DND-41 (cell line): ENCODE results near the gene MAPK10.

Experiments
- ATAC-seq: fragments of 200-7000 bp; cut with Tn5 transposase; 3 replicates; pipeline ENCODE4 v1.9.1; 2021; ENCODE audit warnings: low read depth; ENCODE audit not compliant: insufficient read depth
- DNase-seq: peaks from one replicate; pipeline ENCODE4 v3.0.0-alpha.2; 2020
- H2AFZ ChIP-seq: 2 replicates; pipeline ENCODE4 v1.6.0; 2012; ENCODE audit warnings: low read depth, low read length
- H3K27ac ChIP-seq: 2 replicates; pipeline ENCODE4 v1.5.1; 2012; ENCODE audit warnings: low read length, inconsistent platforms
- H3K27me3 ChIP-seq: fragments of 200-600 bp; sonication (generic); 2 replicates; pipeline ENCODE4 v1.6.0; 2012; ENCODE audit warnings: low read length, mild to moderate bottlenecking, inconsistent platforms; ENCODE audit not compliant: insufficient read depth, poor library complexity
- H3K36me3 ChIP-seq: 2 replicates; pipeline ENCODE4 v1.5.1; 2012; ENCODE audit warnings: low read length, inconsistent platforms; ENCODE audit not compliant: insufficient read depth
- H3K4me1 ChIP-seq: 2 replicates; pipeline ENCODE4 v1.5.1; 2012; ENCODE audit warnings: mild to moderate bottlenecking, low read length; ENCODE audit not compliant: insufficient read depth
- H3K4me2 ChIP-seq: 2 replicates; pipeline ENCODE4 v1.6.0; 2012; ENCODE audit warnings: mild to moderate bottlenecking, moderate library complexity, low read length, inconsistent platforms; ENCODE audit not compliant: insufficient read depth
- H3K4me3 ChIP-seq, 2 experiments: fragments of 200-600 bp in 1 of 2; shearing (Covaris generic) in 1 of 2; 2 replicates each; pipeline ENCODE4 v1.5.1; 2012 to 2016; ENCODE audit warnings: inconsistent platforms in 2 of 2, low read length in 2 of 2, mild to moderate bottlenecking in 2 of 2, low read depth in 1 of 2, moderate library complexity in 1 of 2
- H3K79me2 ChIP-seq: 2 replicates; pipeline ENCODE4 v1.6.0; 2012; ENCODE audit warnings: low read length, inconsistent platforms; ENCODE audit not compliant: insufficient read depth
- H3K9ac ChIP-seq: 2 replicates; pipeline ENCODE4 v1.6.0; 2012; ENCODE audit warnings: low read depth, mild to moderate bottlenecking, inconsistent platforms, low read length, moderate library complexity
- H3K9me3 ChIP-seq: 2 replicates; pipeline ENCODE4 v1.5.1; 2012; ENCODE audit warnings: low read length, moderate library complexity, mild to moderate bottlenecking, inconsistent platforms; ENCODE audit not compliant: insufficient read depth, severe bottlenecking
- H4K20me1 ChIP-seq: 2 replicates; pipeline ENCODE4 v1.6.0; 2012; ENCODE audit warnings: low read length; ENCODE audit not compliant: insufficient read depth
- CTCF ChIP-seq: IDR thresholded peaks from 2 replicates; pipeline ENCODE4 v1.5.1; 2012; ENCODE audit warnings: borderline replicate concordance, low read length, moderate library complexity, mild to moderate bottlenecking; ENCODE audit not compliant: poor library complexity, severe bottlenecking; ENCODE audit errors: extremely low read depth
- EZH2 ChIP-seq: IDR thresholded peaks from 3 replicates; pipeline ENCODE4 v1.6.1; 2012; ENCODE audit warnings: borderline replicate concordance, low read depth, mild to moderate bottlenecking, moderate library complexity, low read length, inconsistent platforms; ENCODE audit not compliant: severe bottlenecking

MAPK10 gene

GRCh38 chr4:86344127-86344526, 15.7 kb downstream of the MAPK10 start:
- H2AFZ ChIP-seq = no peak overlapping the region
- no peak for ATAC-seq
- no peaks in the 10 kb centered on the region for H3K79me2 ChIP-seq
- H3K9me3 ChIP-seq = no peaks in the 10 kb centered on the region
- no peaks in the 10 kb centered on the region for H3K27me3 ChIP-seq
- no peak overlapping the region for H3K4me2 ChIP-seq
- no peak overlapping the region for H3K4me3 ChIP-seq
- H3K9ac ChIP-seq = no peak overlapping the region
- H3K27ac ChIP-seq = no peak overlapping the region
- TF ChIP-seq CTCF (no peak), EZH2 (no peak)
- H3K36me3 ChIP-seq = no peaks in the 10 kb centered on the region
- DNase-seq = no peak
- H3K4me1 ChIP-seq = no peaks in the 10 kb centered on the region
- H4K20me1 ChIP-seq = no peaks in the 10 kb centered on the region

- Histone ChIP-seq H3K9ac (no peak overlapping the region), H3K27ac (no peak overlapping the region), H3K9me3 (no peaks in the 10 kb centered on the region), H4K20me1 (no peaks in the 10 kb centered on the region), H3K4me1 (no peaks in the 10 kb centered on the region), H2AFZ (no peak overlapping the region), H3K27me3 (no peaks in the 10 kb centered on the region), H3K4me3 (no peak overlapping the region), H3K36me3 (no peaks in the 10 kb centered on the region), H3K4me2 (no peak overlapping the region), H3K79me2 (no peaks in the 10 kb centered on the region)
- ATAC-seq (no peak), DNase-seq (no peak)
- TF ChIP-seq CTCF = no peak
- TF ChIP-seq EZH2 = no peak
These were observed 20.9 kb downstream of the MAPK10 start for GRCh38 chr4:86338989-86339388.

- Histone ChIP-seq H3K27ac (no peak overlapping the region), H3K4me1 (no peaks in the 10 kb centered on the region), H2AFZ (no peak overlapping the region), H3K27me3 (no peaks in the 10 kb centered on the region), H3K4me3 (no peak overlapping the region), H3K9me3 (no peaks in the 10 kb centered on the region), H3K4me2 (no peak overlapping the region), H3K36me3 (no peaks in the 10 kb centered on the region), H3K79me2 (no peaks in the 10 kb centered on the region), H4K20me1 (no peaks in the 10 kb centered on the region), H3K9ac (no peak overlapping the region)
- DNase-seq (no peak), ATAC-seq (no peak)
- TF ChIP-seq EZH2 (no peak), CTCF (no peak)
These were observed 21.3 kb downstream of the MAPK10 start for GRCh38 chr4:86338521-86338920.

GRCh38 chr4:86334020-86334750, 25.7 kb downstream of the MAPK10 start:
- H3K27ac ChIP-seq = no peak overlapping the region

More at GRCh38 chr4:86334020-86334750, 25.7 kb downstream of the MAPK10 start:
- Histone ChIP-seq H3K4me3 (no peak overlapping the region), H3K27me3 (no peaks in the 10 kb centered on the region), H3K4me1 (no peaks in the 10 kb centered on the region), H3K9ac (no peak overlapping the region), H4K20me1 (no peaks in the 10 kb centered on the region), H3K36me3 (no peaks in the 10 kb centered on the region), H3K79me2 (no peaks in the 10 kb centered on the region), H2AFZ (no peak overlapping the region), H3K4me2 (no peak overlapping the region), H3K9me3 (no peaks in the 10 kb centered on the region)
- ATAC-seq = no peak
- TF ChIP-seq EZH2 (no peak), CTCF (no peak)
- no peak for DNase-seq
